Stomach smooth muscle (tissue), 2 donors: ENCODE measurements around the gene C10orf95.

Source experiments
- H3K27ac ChIP-seq: one replicate; pipeline ENCODE4 v1.7.0; 2013; ENCODE audit warnings: mild to moderate bottlenecking, low read length, inconsistent platforms
- H3K27me3 ChIP-seq, 2 donors: one replicate each; pipeline ENCODE4 v1.7.0; 2013; ENCODE audit warnings: low read length in 2 of 2; ENCODE audit not compliant: insufficient read depth in 2 of 2, control insufficient read depth in 1 of 2
- H3K36me3 ChIP-seq, 2 donors: one replicate each; pipeline ENCODE4 v1.7.0; 2013; ENCODE audit warnings: low read length in 2 of 2; ENCODE audit not compliant: control insufficient read depth in 2 of 2, insufficient read depth in 2 of 2
- H3K4me1 ChIP-seq: one replicate; pipeline ENCODE4 v1.7.0; 2013; ENCODE audit warnings: low read length; ENCODE audit not compliant: control insufficient read depth, insufficient read depth
- H3K4me3 ChIP-seq, 2 donors: one replicate each; pipeline ENCODE4 v1.7.0; 2013; ENCODE audit warnings: low read length in 2 of 2
- H3K9ac ChIP-seq, 2 donors: one replicate each; pipeline ENCODE4 v1.7.0; 2013; ENCODE audit warnings: low read length in 2 of 2, mild to moderate bottlenecking in 1 of 2
- H3K9me3 ChIP-seq, 2 donors: one replicate each; pipeline ENCODE4 v1.7.0; 2013; ENCODE audit warnings: low read length in 2 of 2; ENCODE audit not compliant: control insufficient read depth in 2 of 2
- donor health status: healthy.
- donor health status: Pancreatic carcinoma.

The C10orf95 gene

GRCh38 chr10:102413806-102414561 lies 37.4 kb downstream of the C10orf95 start:
- Histone ChIP-seq H3K9ac (no peak overlapping the region), H3K4me3 (no peak overlapping the region), H3K4me1 (peaks cover 21% of the 10 kb centered on the region), H3K36me3 (no peaks in the 10 kb centered on the region), H3K9me3 (no peaks in the 10 kb centered on the region), H3K27ac (no peak overlapping the region), H3K27me3 (peaks cover 31 to 49% of the 10 kb centered on the region in 2 donors)

GRCh38 chr10:102413053-102413705 lies 38.2 kb downstream of the C10orf95 start:
- H3K4me1 ChIP-seq: peaks cover 21% of the 10 kb centered on the region
- no peaks in the 10 kb centered on the region for H3K9me3 ChIP-seq
- no peak overlapping the region for H3K27ac ChIP-seq
- no peaks in the 10 kb centered on the region for H3K36me3 ChIP-seq
- peaks cover 29 to 46% of the 10 kb centered on the region in 2 donors for H3K27me3 ChIP-seq
- no peak overlapping the region for H3K4me3 ChIP-seq
- H3K9ac ChIP-seq: no peak overlapping the region

- no peak overlapping the region for H3K27ac ChIP-seq
- peaks cover 30 to 47% of the 10 kb centered on the region in 2 donors for H3K27me3 ChIP-seq
- no peak overlapping the region for H3K9ac ChIP-seq
- H3K36me3 ChIP-seq: no peaks in the 10 kb centered on the region
- no peak overlapping the region for H3K4me3 ChIP-seq
- no peaks in the 10 kb centered on the region for H3K9me3 ChIP-seq
- peaks cover 28% of the 10 kb centered on the region for H3K4me1 ChIP-seq
Observed at GRCh38 chr10:102412293-102412692, 39.0 kb downstream of the C10orf95 start.

GRCh38 chr10:102411341-102412255 lies 39.7 kb downstream of the C10orf95 start:
- Histone ChIP-seq H3K4me3 (no peak overlapping the region), H3K9me3 (no peaks in the 10 kb centered on the region), H3K4me1 (peaks cover 29% of the 10 kb centered on the region), H3K27me3 (peaks cover 23 to 44% of the 10 kb centered on the region in 2 donors), H3K36me3 (no peaks in the 10 kb centered on the region), H3K9ac (no peak overlapping the region), H3K27ac (peak overlapping the region; percentile 99)

GRCh38 chr10:102410429-102411073 lies 40.8 kb downstream of the C10orf95 start:
- Histone ChIP-seq H3K9ac (peak overlapping the region; percentile 78 to 92), H3K27me3 (peaks cover 16 to 36% of the 10 kb centered on the region in 2 donors)

GRCh38 chr10:102409604-102410428 lies 41.5 kb downstream of the C10orf95 start:
- Histone ChIP-seq H3K27ac (peak overlapping the region; percentile 99), H3K9ac (peak overlapping the region; percentile 78 to 92)

More at GRCh38 chr10:102410429-102411073, 40.8 kb downstream of the C10orf95 start:
- H3K4me1 ChIP-seq: peaks cover 38% of the 10 kb centered on the region
- H3K36me3 ChIP-seq: no peaks in the 10 kb centered on the region
- peak overlapping the region; percentile 42 to 82 for H3K4me3 ChIP-seq
- no peaks in the 10 kb centered on the region for H3K9me3 ChIP-seq
- peak overlapping the region; percentile 99 for H3K27ac ChIP-seq

GRCh38 chr10:102408728-102409603 lies 42.4 kb downstream of the C10orf95 start:
- Histone ChIP-seq H3K4me3 (peak overlapping the region; percentile 79 to 82), H3K27ac (peak overlapping the region; percentile 100), H3K9me3 (no peaks in the 10 kb centered on the region), H3K36me3 (peaks cover 0 to 4% of the 10 kb centered on the region in 2 donors), H3K4me1 (peaks cover 53% of the 10 kb centered on the region), H3K9ac (peak overlapping the region; percentile 98 to 100), H3K27me3 (peaks cover 13 to 24% of the 10 kb centered on the region in 2 donors)

More at GRCh38 chr10:102409604-102410428, 41.5 kb downstream of the C10orf95 start:
- Histone ChIP-seq H3K27me3 (peaks cover 13 to 31% of the 10 kb centered on the region in 2 donors), H3K9me3 (no peaks in the 10 kb centered on the region), H3K4me3 (peak overlapping the region; percentile 42 to 82), H3K36me3 (no peaks in the 10 kb centered on the region), H3K4me1 (peaks cover 46% of the 10 kb centered on the region)

GRCh38 chr10:102408131-102408727 lies 43.1 kb downstream of the C10orf95 start:
- Histone ChIP-seq H3K27me3 (peaks cover 13 to 22% of the 10 kb centered on the region in 2 donors), H3K27ac (peak overlapping the region; percentile 100), H3K4me1 (peaks cover 59% of the 10 kb centered on the region), H3K36me3 (peaks cover 6 to 10% of the 10 kb centered on the region in 2 donors), H3K4me3 (peak overlapping the region; percentile 79 to 82), H3K9me3 (no peaks in the 10 kb centered on the region), H3K9ac (peak overlapping the region; percentile 98 to 100)
